Measurements from ENCODE around the gene SLC31A2.
"Not testable (repeated sequence)": the region's sequence is repeated elsewhere in the genome, so short reads cannot be mapped to it uniquely, and the experiment has no call there.

The SLC31A2 gene

GRCh38 chr9:113139953-113140352 lies 10.9 kb upstream of the SLC31A2 start:
- no peak overlapping the region for H3K4me3 Mint-ChIP-seq
- H3K9me3 Mint-ChIP-seq, result peaks cover 3% of the 10 kb centered on the region
- peaks cover 27% of the 10 kb centered on the region for H3K27me3 Mint-ChIP-seq (ENCODE audit: low read depth)
- no peaks in the 10 kb centered on the region for H3K36me3 Mint-ChIP-seq (ENCODE audit: low read depth)
- H3K4me1 Mint-ChIP-seq (ENCODE audit: low read depth), result no peaks in the 10 kb centered on the region
- H3K27ac Mint-ChIP-seq, result no peak overlapping the region

DNA sequence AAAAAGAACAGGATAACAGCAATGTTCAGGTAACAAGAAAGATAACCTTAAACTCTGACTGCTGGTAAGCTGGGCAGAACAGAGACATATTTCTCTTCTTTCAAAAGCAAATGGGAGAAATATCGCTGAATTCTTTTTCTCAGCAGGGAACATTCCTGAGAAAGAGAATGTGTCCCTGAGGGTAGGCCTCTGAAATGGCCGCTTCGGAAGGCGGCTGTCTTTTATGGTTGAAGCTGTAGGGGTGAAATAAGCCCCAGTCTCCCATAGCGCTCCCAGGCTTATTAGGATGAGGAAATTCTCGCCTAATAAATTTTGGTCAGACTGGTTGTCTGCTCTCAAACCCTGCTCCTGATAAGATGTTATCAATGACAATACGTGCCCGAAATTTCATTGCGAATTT lies 9.9 kb upstream of the SLC31A2 start:
- H3K27me3 Mint-ChIP-seq (ENCODE audit: low read depth), result peaks cover 36% of the 10 kb centered on the region
- H3K9me3 Mint-ChIP-seq; H3K27ac Mint-ChIP-seq; H3K36me3 Mint-ChIP-seq (ENCODE audit: low read depth); H3K4me1 Mint-ChIP-seq (ENCODE audit: low read depth); H3K4me3 Mint-ChIP-seq: not testable (repeated sequence)

DNA sequence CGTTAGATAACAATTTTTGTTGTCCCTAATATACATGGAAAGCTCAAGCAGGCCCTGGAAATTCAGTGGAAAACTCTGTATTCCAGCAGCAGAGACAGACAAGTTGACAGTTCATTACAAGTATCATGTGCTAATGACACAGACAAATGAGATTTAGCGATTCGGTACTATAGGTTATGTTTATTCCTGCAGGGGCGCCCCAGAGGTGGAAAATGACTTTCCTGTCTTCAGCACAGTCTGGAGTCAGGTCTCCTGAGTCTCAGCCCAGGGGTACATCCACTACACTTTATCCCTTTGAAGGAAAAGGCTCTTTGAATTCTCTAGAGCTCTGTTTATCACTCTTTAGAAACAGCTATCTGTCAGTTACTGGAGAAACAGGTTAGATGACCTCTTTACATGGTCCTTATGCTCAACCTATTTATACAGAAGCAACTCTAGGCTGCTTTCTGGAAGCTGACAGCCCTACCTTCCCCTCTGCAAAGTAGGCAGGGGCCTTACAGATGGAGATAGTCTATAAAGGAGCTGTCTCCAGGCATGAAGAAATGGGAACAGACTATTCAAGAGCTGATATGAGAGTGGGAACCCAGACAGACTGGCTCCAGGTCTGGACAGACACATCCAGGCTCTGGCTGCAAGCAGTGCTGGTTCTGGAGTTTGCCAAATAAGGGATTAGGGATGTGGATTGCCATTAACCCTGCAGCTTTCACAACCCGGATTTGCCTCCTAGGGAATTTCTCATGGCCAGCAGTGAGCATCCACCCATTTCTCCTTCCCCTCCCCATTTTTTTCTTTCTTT lies 7.2 kb upstream of the SLC31A2 start:
- H3K27me3 Mint-ChIP-seq (ENCODE audit: low read depth), result peaks cover 42% of the 10 kb centered on the region
- no peaks in the 10 kb centered on the region for H3K36me3 Mint-ChIP-seq (ENCODE audit: low read depth)
- no peaks in the 10 kb centered on the region for H3K4me1 Mint-ChIP-seq (ENCODE audit: low read depth)
- no peak overlapping the region for H3K4me3 Mint-ChIP-seq
- H3K27ac Mint-ChIP-seq, result no peak overlapping the region
- H3K9me3 Mint-ChIP-seq, result peaks cover 3% of the 10 kb centered on the region

DNA sequence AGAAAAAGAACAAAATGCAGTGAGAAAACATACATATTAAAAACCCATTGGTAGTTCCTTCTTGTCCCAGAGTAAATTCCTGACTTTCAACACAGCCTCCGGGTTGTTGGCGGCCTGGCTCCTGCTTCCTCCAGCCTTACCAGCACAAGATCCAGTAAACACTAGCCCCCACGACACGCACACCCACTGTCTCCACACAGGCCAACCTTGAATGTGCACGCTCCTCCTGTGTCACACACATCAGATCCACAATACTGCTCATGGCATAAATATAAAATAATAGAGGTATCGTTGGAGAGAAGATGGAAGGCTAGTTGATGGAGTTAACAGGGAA lies 2.5 kb upstream of the SLC31A2 start:
- no peak overlapping the region for H3K4me3 Mint-ChIP-seq
- H3K36me3 Mint-ChIP-seq (ENCODE audit: low read depth), result peaks cover 3% of the 10 kb centered on the region
- H3K27ac Mint-ChIP-seq, result no peak overlapping the region
- peaks cover 28% of the 10 kb centered on the region for H3K27me3 Mint-ChIP-seq (ENCODE audit: low read depth)
- no peaks in the 10 kb centered on the region for H3K9me3 Mint-ChIP-seq
- peaks cover 14% of the 10 kb centered on the region for H3K4me1 Mint-ChIP-seq (ENCODE audit: low read depth)

DNA sequence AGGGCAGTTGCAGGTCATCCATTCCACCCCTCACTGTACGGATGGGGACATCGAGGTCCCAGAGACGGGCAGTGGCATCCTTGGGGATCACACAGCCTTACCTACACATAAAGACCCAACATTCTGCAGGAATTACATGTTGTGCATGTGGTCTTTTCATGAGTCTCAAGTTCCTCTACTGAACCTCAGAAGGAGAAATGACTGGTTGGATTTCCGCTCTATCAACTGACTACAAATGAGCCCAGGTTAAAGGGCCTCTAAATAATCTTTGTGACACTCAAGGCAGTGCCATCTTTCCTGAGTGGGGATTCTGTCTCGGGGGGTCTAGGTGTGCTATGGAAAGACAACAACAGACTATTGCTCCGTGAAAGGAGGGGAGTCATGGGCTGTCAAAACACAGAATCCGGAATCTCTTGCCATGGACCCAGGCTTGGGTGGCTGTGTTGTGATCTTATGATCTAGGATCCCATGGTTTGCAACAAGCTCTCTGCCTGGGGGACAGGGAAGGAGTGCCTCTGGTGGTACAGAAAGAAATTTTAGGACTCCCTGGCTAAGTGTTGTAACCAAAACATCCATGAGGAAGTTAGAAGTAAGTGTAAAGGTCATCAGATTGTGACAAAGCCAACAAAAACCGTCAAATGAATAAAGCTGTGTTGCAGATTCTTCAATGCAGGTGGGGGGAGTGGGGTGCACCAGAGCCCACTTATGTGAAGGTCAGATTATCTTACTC lies 1.9 kb upstream of the SLC31A2 start:
- peaks cover 14% of the 10 kb centered on the region for H3K4me1 Mint-ChIP-seq (ENCODE audit: low read depth)
- H3K9me3 Mint-ChIP-seq, result no peaks in the 10 kb centered on the region
- no peak overlapping the region for H3K27ac Mint-ChIP-seq
- no peak overlapping the region for H3K4me3 Mint-ChIP-seq
- H3K36me3 Mint-ChIP-seq (ENCODE audit: low read depth), result peaks cover 3% of the 10 kb centered on the region
- H3K27me3 Mint-ChIP-seq (ENCODE audit: low read depth), result peaks cover 25% of the 10 kb centered on the region

- H3K36me3 Mint-ChIP-seq (ENCODE audit: low read depth); H3K9me3 Mint-ChIP-seq; H3K4me3 Mint-ChIP-seq; H3K27ac Mint-ChIP-seq: not testable (repeated sequence)
- Mint-ChIP-seq H3K27me3 (ENCODE audit: low read depth) (peaks cover 19% of the 10 kb centered on the region), H3K4me1 (ENCODE audit: low read depth) (peaks cover 14% of the 10 kb centered on the region)
Measured at GRCh38 chr9:113149561-113149960, 1.2 kb upstream of the SLC31A2 start.

- Mint-ChIP-seq H3K27ac (no peak overlapping the region), H3K36me3 (ENCODE audit: low read depth) (peaks cover 6% of the 10 kb centered on the region), H3K4me3 (peak overlapping the region; percentile 73), H3K4me1 (ENCODE audit: low read depth) (peaks cover 33% of the 10 kb centered on the region), H3K27me3 (ENCODE audit: low read depth) (no peaks in the 10 kb centered on the region), H3K9me3 (no peaks in the 10 kb centered on the region)
Measured at GRCh38 chr9:113151696-113152630, 1.2 kb downstream of the SLC31A2 start.

- Mint-ChIP-seq H3K4me1 (ENCODE audit: low read depth) (peaks cover 33% of the 10 kb centered on the region), H3K27ac (no peak overlapping the region), H3K27me3 (ENCODE audit: low read depth) (no peaks in the 10 kb centered on the region), H3K9me3 (no peaks in the 10 kb centered on the region), H3K4me3 (peak overlapping the region; percentile 73), H3K36me3 (ENCODE audit: low read depth) (peaks cover 6% of the 10 kb centered on the region)
Measured at GRCh38 chr9:113152699-113153098, 1.9 kb downstream of the SLC31A2 start.

GRCh38 chr9:113153599-113153998 lies 2.8 kb downstream of the SLC31A2 start:
- Mint-ChIP-seq H3K27me3 (ENCODE audit: low read depth) (no peaks in the 10 kb centered on the region), H3K36me3 (ENCODE audit: low read depth) (peaks cover 9% of the 10 kb centered on the region), H3K4me3 (no peak overlapping the region), H3K27ac (no peak overlapping the region), H3K4me1 (ENCODE audit: low read depth) (peaks cover 33% of the 10 kb centered on the region), H3K9me3 (no peaks in the 10 kb centered on the region)

DNA sequence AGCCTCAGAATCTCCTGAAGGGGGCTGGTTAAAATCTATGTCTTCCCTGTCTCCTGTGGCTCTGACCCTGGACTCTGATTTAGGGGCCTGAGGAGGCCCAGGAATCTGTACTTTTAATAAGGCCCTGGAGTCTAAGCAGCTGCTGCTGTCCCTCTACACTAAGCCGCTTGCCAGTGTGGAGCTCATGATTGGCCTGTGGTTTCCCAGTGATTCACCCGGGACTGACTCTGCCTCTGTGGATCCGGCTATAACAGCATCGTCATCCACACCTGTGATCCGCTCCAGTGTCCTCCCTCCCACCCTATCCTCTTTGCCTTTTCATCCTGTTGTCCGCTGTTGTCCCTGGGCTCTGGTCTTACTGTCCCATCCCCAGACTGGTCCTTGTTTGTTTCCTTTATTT lies 3.7 kb downstream of the SLC31A2 start:
- Mint-ChIP-seq H3K4me1 (ENCODE audit: low read depth) (peaks cover 33% of the 10 kb centered on the region), H3K9me3 (no peaks in the 10 kb centered on the region), H3K36me3 (ENCODE audit: low read depth) (peaks cover 13% of the 10 kb centered on the region), H3K27me3 (ENCODE audit: low read depth) (no peaks in the 10 kb centered on the region), H3K27ac (no peak overlapping the region), H3K4me3 (no peak overlapping the region)

DNA sequence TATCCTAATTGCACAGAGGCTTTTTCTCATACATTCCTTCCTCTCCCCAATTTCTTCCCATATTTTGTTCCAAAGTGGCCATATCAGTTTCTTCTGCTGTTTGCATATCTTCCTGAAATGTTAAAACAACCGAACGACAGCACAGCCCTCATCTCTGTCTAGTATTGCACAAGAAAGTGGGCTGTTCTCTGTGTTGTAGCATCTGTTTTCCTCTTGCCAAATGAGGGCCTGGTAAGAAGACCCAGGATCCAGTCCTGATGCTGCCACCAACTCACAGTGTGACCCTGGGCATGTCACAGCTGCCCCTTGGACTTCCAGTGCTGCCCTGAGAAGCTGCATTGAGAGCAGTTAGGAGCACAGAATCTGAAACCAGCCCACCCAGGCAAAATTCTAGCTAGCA lies 4.1 kb downstream of the SLC31A2 start:
- Mint-ChIP-seq H3K9me3 (no peaks in the 10 kb centered on the region), H3K36me3 (ENCODE audit: low read depth) (peaks cover 13% of the 10 kb centered on the region), H3K4me1 (ENCODE audit: low read depth) (peaks cover 33% of the 10 kb centered on the region), H3K27ac (no peak overlapping the region), H3K27me3 (ENCODE audit: low read depth) (no peaks in the 10 kb centered on the region), H3K4me3 (no peak overlapping the region)

DNA sequence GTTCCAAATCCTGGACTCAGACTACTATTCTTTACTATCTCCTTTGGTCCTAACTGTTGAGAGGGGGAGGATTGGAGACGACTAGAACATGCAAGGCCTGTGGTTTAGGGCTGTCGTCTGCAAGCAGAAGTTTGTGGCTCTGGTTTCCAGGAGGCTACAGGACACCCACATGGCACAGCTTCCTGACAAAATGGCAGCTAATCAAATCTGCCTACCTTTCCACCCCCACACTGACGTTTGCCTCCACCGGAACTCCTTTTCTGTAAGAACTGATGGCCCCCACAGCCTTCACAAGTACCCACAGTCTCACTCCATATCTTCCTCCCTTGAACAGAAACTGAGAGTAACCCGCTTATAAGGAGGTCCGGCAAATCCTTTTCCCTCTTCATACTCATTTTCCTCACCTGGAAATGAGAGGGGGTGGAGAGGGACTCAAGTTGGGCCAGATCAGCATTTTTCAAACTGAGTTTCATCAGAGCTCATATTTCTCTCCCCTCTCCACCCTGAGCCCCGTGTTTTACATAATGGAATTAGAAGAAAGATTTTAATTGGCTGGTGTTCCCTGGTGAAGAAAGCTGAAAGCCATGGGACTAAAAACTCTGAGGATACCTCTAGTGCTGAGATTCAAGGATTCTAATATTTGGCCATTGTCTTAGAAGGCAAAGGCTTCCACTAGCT lies 5.2 kb downstream of the SLC31A2 start:
- peaks cover 33% of the 10 kb centered on the region for H3K4me1 Mint-ChIP-seq (ENCODE audit: low read depth)
- H3K27me3 Mint-ChIP-seq (ENCODE audit: low read depth), result no peaks in the 10 kb centered on the region
- H3K36me3 Mint-ChIP-seq (ENCODE audit: low read depth), result peaks cover 17% of the 10 kb centered on the region
- peak overlapping the region; percentile 60 for H3K27ac Mint-ChIP-seq
- no peaks in the 10 kb centered on the region for H3K9me3 Mint-ChIP-seq
- H3K4me3 Mint-ChIP-seq, result peak overlapping the region; percentile 2

- Mint-ChIP-seq H3K27ac (peak overlapping the region; percentile 14), H3K4me3 (no peak overlapping the region), H3K27me3 (ENCODE audit: low read depth) (no peaks in the 10 kb centered on the region), H3K9me3 (no peaks in the 10 kb centered on the region), H3K36me3 (ENCODE audit: low read depth) (peaks cover 19% of the 10 kb centered on the region), H3K4me1 (ENCODE audit: low read depth) (peaks cover 29% of the 10 kb centered on the region)
Measured at GRCh38 chr9:113156880-113157279, 6.1 kb downstream of the SLC31A2 start.

DNA sequence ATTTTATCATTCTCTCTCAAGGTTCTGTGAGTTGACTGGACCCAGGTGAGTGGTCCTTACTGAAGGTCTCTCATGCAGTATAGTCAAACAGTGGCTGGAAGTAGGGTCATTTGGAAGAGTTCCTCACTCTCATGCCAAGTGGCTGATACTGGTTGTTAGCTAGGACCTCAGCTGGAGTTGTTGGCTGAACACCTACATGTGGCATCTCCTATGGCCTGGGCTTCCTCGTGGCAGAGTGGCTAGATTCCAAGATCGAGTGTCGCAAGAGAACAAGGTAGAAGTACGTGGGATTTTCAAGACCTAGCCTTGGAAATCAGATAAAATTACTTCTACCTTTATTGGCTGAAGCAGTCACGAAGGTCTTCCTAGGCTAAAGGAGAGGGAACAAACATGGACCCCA lies 7.6 kb downstream of the SLC31A2 start:
- H3K27me3 Mint-ChIP-seq (ENCODE audit: low read depth), result no peaks in the 10 kb centered on the region
- no peak overlapping the region for H3K27ac Mint-ChIP-seq
- peaks cover 20% of the 10 kb centered on the region for H3K4me1 Mint-ChIP-seq (ENCODE audit: low read depth)
- no peak overlapping the region for H3K4me3 Mint-ChIP-seq
- peaks cover 29% of the 10 kb centered on the region for H3K36me3 Mint-ChIP-seq (ENCODE audit: low read depth)
- no peaks in the 10 kb centered on the region for H3K9me3 Mint-ChIP-seq

Data from T-helper 1 cell treated with Interleukin-12 subunit alpha and Interleukin-12 subunit beta and Interleukin-4 antibody, amounts not matched to agents 30 μg/mL and 1 μg/mL, for 36 hours (primary cell).